Transverse colon (tissue), 4 donors: ENCODE measurements around the gene HOXC12.

Experiments
- EP300 ChIP-seq: sonication (generic); formaldehyde crosslinking; IDR thresholded peaks from one replicate; pipeline ENCODE4 v1.6.1; 2017; ENCODE audit warnings: antibody characterized with exemption, low read depth
- POLR2A ChIP-seq: fragments of 450-650 bp; IDR thresholded peaks from one replicate; pipeline ENCODE4 v1.6.1; 2016; ENCODE audit warnings: antibody characterized with exemption, mild to moderate bottlenecking, moderate library complexity
- POLR2AphosphoS5 ChIP-seq, 3 donors: sonication (generic); formaldehyde crosslinking; IDR thresholded peaks; one replicate each; pipeline ENCODE4 v1.6.1; 2016; ENCODE audit warnings: antibody characterized with exemption in 3 of 3
- TF ChIP-seq, protein P1 (sequence below), 5 experiments: fragments of 200-600 bp in 3 of 5; fragments of 450-650 bp in 2 of 5; sonication (generic) in 3 of 5; IDR thresholded peaks; 1 replicate in 2 of 5; 2 replicates in 3 of 5; pipeline ENCODE4 v1.5.1; 2016 to 2017; ENCODE audit warnings: antibody characterized with exemption in 5 of 5, inconsistent platforms in 3 of 5, mild to moderate bottlenecking in 2 of 5, moderate library complexity in 1 of 5

DNA sequence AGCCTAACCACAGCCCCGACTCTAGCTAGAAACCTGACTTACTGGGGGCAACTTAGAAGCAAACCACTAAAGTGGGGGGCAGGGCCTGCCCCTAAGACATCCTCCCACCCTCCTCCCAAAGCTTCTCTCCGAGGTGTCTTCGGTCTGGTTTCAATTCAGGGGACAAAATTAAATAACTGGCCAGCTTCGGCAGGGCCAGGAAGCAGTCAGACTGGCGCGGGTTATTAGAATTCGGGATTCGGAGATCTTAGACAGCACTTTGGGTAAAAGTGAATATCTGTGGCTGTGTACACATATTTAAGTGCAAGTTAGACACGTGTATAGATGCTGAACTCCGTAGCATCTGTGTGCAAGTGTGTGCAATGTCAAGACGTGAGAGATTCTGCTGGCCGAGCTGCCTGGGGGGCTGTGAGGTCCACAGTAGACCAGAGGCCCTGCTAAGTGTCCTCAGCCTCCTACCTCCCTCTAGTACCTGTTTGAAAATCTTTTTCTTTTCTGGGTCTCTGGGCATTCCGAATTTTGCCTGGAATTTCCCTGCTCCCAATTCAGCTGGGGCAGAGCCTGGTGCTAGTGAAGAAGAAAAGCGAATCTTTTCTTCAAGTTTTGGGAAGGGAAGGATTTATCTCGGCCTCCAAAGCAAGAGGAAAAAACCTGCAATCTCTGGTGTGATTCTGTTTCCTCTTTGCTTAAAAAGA is 26.2 kb downstream of the HOXC12 start:
- TF ChIP-seq EP300 (no peak), POLR2A (no peak), POLR2AphosphoS5 (IDR thresholded peaks at IDR 0.05) (no peak)
- TF ChIP-seq, protein P1, sequence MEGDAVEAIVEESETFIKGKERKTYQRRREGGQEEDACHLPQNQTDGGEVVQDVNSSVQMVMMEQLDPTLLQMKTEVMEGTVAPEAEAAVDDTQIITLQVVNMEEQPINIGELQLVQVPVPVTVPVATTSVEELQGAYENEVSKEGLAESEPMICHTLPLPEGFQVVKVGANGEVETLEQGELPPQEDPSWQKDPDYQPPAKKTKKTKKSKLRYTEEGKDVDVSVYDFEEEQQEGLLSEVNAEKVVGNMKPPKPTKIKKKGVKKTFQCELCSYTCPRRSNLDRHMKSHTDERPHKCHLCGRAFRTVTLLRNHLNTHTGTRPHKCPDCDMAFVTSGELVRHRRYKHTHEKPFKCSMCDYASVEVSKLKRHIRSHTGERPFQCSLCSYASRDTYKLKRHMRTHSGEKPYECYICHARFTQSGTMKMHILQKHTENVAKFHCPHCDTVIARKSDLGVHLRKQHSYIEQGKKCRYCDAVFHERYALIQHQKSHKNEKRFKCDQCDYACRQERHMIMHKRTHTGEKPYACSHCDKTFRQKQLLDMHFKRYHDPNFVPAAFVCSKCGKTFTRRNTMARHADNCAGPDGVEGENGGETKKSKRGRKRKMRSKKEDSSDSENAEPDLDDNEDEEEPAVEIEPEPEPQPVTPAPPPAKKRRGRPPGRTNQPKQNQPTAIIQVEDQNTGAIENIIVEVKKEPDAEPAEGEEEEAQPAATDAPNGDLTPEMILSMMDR (IDR thresholded peaks at IDR 0.05): no peak
